HG03442 (cell line): ENCODE results near the gene C5orf34.
"Not testable (repeated sequence)": the region's sequence is repeated elsewhere in the genome, so short reads cannot be mapped to it uniquely, and the experiment has no call there.

ENCODE experiments used
- ATAC-seq: cut with Tn5 transposase; IDR thresholded peaks from one replicate; pipeline ENCODE4 v1.9.1; 2021; ENCODE audit warnings: mild to moderate bottlenecking, moderate library complexity; ENCODE audit not compliant: unreplicated experiment

C5orf34 gene, protein sequence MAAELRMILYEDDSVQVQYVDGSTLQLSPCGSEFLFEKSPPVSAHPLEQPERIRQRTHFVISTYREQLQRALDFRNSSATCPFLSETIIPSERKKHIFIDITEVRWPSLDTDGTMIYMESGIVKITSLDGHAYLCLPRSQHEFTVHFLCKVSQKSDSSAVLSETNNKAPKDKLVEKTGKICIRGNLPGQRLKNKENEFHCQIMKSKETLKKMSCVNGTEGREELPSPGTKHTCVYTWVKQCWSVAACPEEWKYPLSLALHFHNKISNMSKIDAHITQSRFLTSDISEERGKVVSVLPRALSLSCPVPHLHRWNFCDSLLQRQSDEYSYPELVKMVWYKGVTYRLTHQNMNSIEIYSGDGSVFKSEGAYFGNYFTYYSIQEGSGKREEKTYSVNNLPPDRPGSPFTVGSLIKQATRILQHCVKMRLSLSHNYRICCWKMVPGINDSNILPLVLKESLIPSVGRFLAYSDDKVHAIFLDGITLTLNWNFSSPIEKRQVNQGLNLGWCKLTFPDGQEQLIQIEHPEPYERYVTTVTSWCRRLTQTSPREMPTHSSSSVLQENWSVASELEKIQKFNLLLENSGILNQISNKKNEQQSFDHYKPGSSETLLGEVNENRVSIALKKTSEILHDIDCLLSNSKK

DNA sequence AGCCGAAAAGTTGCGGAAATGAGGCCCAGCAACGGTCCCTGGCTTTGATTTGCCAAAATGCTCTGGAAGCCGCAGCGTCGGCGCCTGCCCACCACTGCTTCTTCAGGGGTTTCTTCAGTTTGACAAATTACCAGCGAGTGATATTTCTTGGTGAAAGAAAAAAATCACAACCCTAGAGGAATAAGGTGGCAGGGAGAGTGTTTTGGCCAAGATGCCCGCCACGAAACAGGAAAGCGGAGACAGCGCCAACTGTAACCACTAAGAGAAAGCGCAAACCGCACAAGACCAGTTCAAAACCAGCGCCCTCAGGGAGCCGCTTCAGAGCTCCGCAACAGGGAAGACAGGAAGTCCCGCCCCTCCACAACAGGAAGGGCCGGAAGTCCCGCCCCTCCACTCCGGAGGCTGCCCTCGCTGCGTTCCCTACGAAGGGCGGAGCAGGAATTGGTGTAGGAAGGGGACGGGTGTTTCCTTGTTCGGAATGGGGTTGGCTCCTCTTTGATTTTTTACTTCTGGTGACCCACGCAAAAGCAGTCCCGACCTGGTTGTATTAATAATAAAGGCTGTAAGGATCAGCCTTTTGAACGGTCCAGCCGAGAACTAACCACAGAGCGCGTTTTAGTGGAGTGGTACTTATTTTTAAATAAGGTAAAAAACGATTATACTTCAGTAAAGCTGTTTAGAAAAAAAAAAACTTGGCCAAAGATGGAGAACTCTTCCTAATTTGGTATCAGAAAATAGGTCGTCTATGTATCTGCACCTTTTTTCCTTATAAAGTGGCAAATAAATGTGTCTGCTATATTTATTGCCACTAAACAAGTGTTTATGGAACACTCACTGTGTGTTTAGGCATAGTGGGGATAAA lies at the start of gene C5orf34:
Gene C5orf34, minus strand, starts transcription at position 333 of the 862 bp plus-strand sequence. CDS start 5,809 bp downstream, outside the sequence.
- ATAC-seq, result peak; percentile 98

DNA sequence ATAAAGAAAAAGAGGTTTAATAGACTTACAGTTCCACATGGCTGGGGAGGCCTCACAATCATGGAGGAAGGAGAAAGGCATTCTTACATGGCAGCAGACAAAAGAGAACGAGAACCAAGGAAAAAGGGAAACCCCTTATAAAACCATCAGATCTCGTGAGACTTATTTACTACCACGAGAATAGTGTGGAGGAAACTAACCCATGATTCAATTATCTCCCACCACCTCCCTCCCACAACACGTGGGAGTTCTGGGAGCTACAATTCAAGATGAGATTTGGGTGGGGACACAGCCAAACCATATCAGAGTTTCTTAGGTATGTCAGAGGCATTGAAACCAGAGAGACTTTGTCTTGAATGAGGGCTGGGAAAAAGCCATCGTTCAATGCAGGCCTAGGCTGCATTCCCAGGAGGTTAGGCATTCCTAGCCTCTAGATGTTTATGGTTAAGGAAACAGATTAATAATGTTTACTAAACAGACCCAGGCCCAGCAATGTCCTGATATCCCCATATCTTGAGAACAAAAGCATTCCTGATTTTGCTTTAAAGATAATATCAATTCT lies 49.4 kb upstream of the C5orf34 start:
- no peak for ATAC-seq

DNA sequence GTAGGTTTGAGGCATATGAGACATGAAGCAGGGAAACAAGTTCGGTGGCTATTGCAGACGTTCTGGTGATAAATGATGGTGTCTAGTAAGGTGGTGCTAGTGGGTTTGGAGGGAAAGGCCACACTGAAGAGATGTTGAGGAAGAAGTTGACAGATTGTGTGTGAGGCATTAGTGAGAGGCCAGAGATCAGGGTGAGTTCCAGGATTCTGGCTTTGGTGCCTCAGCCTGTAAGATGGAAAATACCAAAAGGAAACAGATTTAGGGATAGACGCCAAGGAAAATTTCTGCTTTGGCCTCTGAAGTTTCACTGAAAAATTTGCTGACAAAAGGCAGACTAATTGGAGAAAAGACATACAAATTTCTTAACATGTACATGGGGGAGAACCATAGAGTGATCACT lies 48.4 kb upstream of the C5orf34 start:
- no peak for ATAC-seq

DNA sequence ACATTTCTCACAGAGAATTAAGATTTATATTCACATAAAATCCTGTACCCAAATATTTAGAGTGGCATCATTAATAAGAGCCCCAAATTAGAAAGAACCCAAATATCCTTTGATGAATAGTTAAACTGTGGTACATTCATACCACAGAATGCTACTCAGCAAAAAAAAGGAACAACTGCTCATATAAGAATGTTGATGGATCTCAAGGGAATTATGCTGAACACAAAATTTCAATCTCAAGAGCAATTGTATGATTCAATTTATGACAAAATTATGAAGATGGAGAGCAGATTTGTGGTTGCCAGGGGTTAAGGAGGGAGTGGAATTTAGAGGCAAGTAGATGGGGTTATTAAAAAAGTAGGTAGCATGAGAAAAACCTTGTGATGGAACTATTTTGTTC lies 46.4 kb upstream of the C5orf34 start:
- ATAC-seq, result no peak

DNA sequence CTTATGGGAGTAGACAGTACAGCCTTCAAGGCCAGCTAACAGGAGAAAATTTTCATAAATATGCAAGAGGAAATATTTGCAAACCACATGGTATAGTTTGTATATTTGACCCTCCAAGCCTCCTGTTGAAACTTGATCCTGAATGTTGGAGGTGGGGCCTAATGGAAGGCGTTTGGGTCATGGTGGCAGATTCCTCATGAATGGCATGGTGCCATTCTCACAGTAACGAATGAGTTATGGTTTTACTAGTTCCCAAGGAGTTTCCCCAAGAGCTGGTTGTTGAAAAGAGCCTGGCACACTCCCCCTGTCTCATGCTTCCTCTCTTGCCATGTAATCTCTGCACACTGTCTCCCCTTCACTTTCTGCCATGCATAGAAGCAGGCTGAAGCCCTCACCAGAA lies 45.2 kb upstream of the C5orf34 start:
- no peak for ATAC-seq

DNA sequence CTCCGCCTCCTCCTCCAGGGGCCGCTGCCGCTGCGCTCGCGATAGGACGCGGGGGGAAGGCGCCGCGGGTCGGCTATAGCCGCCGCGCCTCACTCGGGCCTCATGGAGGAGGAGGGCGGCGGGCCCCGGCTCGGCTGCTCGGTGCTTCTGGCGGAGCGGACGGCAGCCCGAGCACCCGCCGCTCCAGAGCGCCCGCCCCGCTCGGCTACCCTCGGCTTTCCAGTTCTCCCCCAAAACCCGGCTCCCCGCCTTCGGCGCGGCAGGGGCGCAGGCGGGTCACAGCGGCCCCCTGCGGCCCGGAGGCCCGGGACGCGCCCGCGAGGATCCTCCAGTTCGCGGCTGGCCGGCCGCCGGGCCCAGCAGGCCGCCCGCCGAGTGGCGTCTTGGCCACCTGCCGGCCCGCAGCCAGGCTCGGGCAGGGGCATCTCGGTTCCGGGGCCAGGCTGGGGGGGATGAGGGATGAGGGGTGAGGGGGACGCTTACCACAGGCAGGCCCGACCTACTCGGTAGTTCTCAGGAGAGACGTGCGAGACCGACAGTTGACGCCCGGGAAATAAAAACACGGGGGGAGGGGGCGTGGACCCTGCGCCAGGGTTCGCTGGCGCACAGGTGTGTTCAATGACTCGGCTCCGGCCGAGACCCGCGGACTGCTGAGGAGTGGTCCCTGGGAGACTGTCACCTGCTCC lies 42.1 kb upstream of the C5orf34 start, which contains the start of gene PAIP1:
Gene PAIP1, minus strand, starts transcription at position 221 of the 686 bp plus-strand sequence. CDS start 231 bp downstream, outside the sequence.
- ATAC-seq, result peak; percentile 65

DNA sequence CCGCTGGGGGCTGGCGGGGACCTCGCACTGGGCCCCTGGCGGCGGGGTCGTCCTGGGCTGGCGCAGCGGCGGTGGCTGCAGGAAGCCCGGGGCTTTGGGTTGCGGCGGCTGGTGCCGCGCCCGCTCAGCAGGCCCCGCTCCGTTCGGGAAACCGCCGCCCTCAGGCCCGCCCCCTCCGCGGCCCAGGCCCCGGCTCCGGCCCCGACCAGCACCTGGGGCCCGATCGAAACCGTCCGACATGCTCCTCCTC lies 41.6 kb upstream of the C5orf34 start:
- ATAC-seq, result peak; percentile 85

DNA sequence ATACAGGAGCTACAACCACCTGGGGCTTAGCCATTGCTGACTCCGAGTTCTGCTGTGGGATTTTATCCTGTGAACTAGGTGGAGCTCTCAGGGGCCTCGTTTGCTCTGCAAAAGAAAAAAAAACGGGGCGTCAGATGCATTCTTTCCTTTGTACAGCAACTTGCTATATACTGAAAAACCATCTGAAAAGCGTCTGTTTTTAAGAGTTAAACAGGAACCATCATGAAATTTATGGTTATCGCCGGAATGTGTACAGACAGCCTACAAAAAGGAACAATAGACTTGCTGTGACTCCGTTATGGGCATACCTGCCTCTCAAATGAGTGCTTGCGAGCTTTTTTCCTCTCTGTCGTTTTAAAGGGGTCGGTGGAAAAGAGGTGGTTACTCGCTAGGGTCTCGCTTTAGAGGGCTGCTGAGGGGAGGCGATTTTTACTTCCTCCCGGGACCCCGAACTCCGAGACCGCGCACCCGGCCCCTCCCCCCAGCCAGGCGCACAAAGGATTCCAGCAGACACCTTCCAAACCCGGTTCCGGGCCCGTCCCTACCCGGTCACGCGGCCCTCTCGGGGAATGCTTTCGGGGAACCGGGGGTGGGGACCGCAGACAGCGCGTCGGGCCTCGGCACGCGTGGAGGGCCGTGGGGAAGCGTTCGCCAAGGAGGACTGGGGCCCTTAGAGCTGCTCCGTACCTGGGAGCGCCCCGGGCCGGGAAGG lies 41.1 kb upstream of the C5orf34 start:
- ATAC-seq, result peak; percentile 20

DNA sequence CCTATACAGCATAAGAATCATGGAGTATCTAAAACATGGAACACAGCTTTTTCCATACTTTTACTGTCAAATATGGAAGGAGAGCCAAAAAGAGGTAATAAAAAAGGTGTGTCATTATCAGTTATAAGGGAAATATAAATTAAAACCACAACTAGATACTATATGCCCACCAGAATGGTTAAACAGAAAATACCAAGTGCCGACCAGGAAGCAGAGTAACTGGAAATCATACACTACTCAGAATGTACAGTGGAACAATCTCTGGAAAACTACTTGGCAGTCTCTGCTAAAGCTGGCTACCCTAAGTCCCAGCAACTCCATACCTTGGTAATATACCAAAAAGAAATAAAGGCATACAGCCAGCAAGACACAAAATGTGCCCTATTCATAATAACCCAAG lies 39.5 kb upstream of the C5orf34 start:
- ATAC-seq, result no peak

DNA sequence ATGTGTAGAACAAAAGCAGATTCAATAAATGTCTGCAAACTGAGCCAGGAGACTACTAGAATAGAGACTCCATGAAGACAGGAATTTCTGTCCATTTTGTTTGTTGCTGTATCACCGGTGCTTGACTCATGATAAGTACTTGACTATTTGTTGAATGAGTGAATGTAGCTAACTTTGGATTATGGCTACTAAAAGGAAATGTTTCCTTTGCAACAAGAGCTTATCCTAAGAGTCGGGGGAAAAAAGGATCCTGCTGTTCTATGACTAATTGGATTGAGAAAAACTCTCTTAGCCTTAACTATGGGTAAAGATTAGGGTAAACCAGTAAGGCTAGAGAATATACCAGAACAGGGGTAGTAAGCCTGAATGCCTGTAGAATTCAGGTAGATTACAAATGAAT lies 38.4 kb upstream of the C5orf34 start:
- no peak for ATAC-seq

DNA sequence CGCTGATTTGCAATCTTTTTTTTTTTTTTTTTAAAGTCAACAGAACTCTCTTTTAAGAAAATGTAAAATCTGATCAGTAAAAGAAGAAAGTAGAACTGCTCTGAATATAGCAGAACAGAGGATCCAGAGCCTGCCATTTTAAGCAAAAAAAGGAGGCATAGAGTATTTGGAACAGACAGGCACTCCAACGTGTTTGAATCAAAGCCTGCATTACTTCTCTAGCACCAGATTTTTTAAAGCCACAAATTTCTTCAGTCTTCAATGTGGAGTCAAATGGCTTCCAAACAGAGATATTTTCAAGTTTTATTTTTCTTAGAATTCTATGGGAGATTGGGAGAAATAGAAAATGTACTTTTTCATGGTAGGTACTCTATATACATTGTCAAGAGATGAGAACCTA lies 36.8 kb upstream of the C5orf34 start:
- ATAC-seq, result no peak

DNA sequence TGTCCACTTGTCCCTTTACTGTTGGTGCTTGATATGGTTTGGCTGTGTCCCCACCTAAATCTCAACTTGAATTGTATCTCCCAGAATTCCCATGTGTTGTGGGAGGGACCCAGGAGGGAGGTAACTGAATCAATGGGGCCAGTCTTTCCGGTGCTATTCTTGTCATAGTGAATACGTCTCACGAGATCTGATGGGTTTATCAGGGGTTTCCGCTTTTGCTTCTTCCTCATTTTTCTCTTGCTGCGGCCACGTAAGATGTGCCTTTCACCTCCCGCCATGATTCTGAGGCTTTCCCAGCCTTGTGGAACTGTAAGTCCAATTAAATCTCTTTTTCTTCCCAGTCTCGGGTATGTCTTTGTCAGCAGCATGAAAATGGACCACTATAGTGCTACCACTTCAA lies 34.3 kb upstream of the C5orf34 start:
- ATAC-seq, result not testable (repeated sequence)

DNA sequence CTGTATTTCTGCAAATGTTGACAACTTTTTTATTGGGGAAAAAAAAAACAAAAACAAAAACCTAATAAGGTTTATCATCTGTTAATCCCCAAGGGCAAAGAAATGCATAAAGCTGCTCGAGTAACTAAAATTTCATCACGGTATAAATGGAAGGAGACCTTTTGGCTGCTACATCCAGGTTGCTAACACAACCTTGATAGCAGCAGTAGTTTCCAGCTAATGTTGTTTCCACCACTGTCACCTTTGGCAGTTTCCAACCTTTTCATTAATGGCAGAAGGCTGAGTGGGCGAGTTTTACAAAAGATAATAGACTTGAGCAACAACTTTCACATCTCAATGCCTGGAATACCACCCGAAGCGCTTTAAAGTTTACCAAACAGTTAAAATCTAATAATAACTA lies 33.4 kb upstream of the C5orf34 start:
- ATAC-seq, result no peak

DNA sequence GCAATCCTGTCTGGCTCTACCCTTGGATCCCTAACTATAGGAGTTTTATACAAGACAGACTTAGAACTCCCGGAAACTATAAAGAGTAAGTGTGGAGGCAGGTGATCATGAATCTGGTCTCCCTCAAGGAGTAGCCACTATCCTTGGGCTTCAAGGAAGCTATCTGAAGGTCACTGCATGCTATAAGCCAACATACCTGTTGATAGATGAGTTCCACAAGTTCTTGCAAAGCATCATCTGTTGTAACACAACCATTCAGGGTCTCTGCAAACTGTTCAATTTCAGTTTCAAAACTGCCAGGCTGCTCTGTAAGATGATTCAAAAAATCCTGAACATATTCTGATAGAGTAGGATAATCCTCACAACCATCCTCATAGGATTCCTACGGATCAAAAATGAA lies 32.6 kb upstream of the C5orf34 start:
- no peak for ATAC-seq

DNA sequence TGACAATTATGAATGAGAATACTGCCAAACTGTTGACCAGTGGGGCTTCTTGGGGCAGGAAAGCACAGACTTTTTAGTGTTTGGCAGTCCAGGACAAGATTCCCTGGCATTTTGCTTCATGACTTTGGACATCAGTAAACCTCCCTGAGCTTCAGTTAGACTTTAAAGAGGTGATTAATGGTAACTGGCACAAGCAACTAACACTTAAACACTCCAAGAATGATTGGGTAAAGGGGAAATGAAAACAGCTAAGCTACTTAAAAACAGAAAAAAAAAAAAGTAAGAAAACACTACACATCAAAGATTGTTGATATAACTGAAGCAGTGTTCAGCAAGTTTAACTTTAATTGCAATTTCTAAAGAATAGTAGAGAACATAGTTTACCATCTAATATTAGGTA lies 28.5 kb upstream of the C5orf34 start:
- ATAC-seq, result no peak

DNA sequence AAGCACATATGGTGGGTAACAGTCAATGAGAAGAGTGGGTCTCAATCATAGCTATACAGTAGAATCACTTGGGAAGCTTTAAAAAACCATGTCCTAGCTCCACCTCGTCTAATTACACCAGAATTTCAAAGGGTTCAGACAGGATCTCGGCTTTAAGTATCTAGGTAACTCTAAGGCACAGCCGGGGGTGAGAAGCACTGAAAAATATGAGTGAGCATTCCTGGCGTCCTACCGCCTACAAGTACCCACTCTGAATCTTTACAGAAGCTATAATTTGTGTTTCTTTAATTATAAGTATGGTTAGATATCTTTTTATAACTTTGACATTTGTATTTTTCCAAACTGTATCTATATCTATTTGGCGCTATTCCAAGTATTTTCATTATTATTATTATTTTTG lies 25.8 kb upstream of the C5orf34 start:
- ATAC-seq, result no peak

DNA sequence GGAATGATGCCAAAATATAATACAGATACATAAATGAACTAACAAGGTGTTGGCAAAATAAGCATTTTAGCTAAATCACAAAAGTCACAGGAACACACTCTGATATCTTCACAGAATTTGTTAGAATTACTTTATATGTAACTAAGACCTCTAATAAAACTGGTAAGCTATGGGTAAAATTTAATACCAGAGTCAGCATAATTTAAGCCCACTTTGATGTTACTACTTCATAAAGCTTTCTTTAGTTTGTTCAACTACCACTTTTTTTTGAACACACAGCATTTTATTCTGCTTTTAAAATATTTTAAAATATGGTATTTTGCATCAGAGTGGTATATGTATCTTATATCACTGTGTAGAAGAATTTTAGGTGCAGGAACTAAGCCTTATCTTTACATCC lies 22.0 kb upstream of the C5orf34 start:
- no peak for ATAC-seq

DNA sequence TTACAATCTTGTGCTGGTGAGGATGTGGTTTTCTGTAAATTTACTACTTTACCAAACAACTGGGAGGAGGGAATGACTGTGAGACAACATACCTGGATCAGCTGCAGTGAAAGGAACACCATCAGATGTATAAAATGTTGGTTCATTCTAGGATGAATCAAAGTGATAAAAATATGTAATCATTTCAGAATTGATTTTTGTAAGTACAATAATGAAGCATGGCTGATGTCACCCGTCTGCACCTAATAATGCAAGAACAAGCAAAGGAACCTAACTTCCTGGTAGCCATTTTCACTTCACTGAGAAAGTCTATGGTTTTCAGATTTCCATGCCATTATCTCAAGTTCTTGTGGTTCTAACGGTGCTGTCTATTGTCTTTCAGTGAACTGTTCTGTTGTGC lies 18.7 kb upstream of the C5orf34 start:
- no peak for ATAC-seq

DNA sequence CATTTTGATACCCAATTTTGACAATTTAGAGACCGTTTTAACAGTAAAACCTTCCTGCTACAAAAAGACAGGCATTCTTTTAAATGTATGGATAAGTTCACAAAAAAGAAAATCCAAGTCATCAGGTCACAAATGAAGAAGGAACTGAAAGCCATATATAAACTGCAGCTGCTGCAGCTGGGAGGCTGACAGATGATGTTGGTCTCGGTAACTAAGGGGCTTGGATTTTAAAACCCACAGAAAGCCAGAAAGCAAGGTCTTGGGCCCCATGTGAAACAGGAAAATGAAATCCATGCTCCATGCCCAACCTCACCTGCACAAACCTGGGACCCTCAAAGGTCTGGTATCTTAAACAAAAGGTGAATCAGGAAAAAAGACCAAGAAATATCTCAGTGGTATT lies 15.7 kb upstream of the C5orf34 start:
- ATAC-seq, result no peak

DNA sequence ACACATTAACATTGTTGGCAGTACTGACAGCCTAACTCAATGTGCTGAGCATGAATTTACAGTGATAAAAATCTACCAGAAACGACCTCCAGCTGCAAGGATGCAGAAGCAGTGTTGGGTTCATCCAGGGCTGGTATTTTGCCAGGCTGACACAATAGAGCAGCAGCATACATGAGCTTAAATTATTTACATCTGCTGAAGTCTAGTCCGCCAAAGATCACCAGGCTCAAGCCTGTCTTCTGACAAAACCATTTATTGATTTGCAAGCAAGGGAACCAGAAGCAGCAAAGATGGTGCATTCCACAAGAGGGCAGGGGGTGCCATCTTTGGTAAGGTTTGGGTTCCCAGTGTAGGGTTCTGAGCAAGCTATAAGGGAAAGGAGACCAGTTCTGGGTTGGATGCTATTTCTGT lies 8.7 kb upstream of the C5orf34 start:
- no peak for ATAC-seq
